Erythroblast (primary cell): ENCODE data around the gene DHDH.

Experiments
- GATA1 ChIP-seq: IDR thresholded peaks from 2 replicates; pipeline ENCODE4 v1.6.1; 2011; ENCODE audit warnings: low read depth, mild to moderate bottlenecking, control low read depth, low read length, moderate library complexity
- POLR2A ChIP-seq: IDR thresholded peaks from 2 replicates; pipeline ENCODE4 v1.6.1; 2011; ENCODE audit warnings: mild to moderate bottlenecking, low read length

DNA sequence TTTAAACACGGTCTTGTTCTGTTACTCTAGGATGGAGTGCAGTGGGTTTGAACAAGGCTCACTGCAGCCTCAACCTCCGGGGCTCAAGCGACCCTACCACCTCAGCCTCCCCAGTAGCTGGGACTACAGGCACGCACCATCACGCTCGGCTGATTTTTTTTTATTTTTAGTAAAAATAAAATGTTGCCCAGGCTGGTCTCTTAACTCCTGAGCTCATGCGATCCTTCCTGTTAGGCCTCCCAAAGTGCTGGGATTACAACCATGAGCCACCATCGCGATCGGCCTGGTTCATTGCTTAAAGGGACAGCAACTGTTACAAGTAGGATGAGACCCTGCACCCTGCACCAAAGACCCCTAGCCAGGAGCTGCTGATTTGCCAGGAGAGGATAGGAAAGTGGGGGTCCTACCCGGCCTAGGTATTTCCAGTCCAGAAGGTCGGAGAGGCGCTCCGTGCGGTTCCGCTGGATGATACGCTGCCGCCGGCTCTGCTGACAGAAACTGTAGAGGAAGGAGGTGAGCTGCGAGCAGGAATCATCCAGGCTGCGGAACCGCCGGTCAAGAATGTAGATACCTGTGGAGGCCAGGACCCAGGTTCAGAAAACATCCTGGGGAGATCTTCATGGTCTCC, 36.8 kb downstream of the DHDH start:
- TF ChIP-seq POLR2A, result no peak
- no peak for TF ChIP-seq GATA1
